Adrenal gland (tissue), 5 donors: ENCODE results near the gene SIDT1.
"Not testable (repeated sequence)": the region's sequence is repeated elsewhere in the genome, so short reads cannot be mapped to it uniquely, and the experiment has no call there.

Source experiments
- CTCF ChIP-seq, 6 experiments: fragments of 450-650 bp in 4 of 6; fragments of 200-600 bp in 2 of 6; sonication (generic) in 1 of 6; IDR thresholded peaks; 1 replicate in 5 of 6; 2 replicates in 1 of 6; pipeline versions ENCODE4 v1.5.1 to v1.8.0; 2016 to 2021; ENCODE audit warnings: antibody characterized with exemption in 6 of 6, mild to moderate bottlenecking in 2 of 6, moderate library complexity in 1 of 6
- POLR2A ChIP-seq, 2 donors: fragments of 450-650 bp; IDR thresholded peaks; one replicate each; pipeline ENCODE4 v1.6.1; 2017; ENCODE audit warnings: antibody characterized with exemption in 2 of 2, mild to moderate bottlenecking in 2 of 2, moderate library complexity in 1 of 2
- donor health status: DM: no; HTN: no; CAD: no.

GRCh38 chr3:113636034-113636433 lies 103.7 kb downstream of the SIDT1 start:
- TF ChIP-seq POLR2A, CTCF (IDR thresholded peaks at IDR 0.05): not testable (repeated sequence)
